GM13976 (cell line): Measurements from ENCODE around the gene FAM234A.

Experiments
- DNase-seq: peaks from one replicate; pipeline ENCODE4 v3.0.0; 2012; ENCODE audit warnings: low spot score
- CTCF ChIP-seq: IDR thresholded peaks from 2 replicates; pipeline ENCODE4 v1.5.1; 2012; ENCODE audit warnings: borderline replicate concordance, mild to moderate bottlenecking; ENCODE audit not compliant: insufficient read depth; ENCODE audit errors: extremely low read depth, missing control alignments, control extremely low read depth
- in situ Hi-C: fragments of 300-500 bp; cut with MboI; formaldehyde crosslinking; loops from one replicate; pipeline ENCODE4 v1.12.0; 2022; ENCODE audit warnings: low sequenced_read_pairs, mixed read lengths, inconsistent platforms; ENCODE audit not compliant: unreplicated experiment

The FAM234A gene

DNA sequence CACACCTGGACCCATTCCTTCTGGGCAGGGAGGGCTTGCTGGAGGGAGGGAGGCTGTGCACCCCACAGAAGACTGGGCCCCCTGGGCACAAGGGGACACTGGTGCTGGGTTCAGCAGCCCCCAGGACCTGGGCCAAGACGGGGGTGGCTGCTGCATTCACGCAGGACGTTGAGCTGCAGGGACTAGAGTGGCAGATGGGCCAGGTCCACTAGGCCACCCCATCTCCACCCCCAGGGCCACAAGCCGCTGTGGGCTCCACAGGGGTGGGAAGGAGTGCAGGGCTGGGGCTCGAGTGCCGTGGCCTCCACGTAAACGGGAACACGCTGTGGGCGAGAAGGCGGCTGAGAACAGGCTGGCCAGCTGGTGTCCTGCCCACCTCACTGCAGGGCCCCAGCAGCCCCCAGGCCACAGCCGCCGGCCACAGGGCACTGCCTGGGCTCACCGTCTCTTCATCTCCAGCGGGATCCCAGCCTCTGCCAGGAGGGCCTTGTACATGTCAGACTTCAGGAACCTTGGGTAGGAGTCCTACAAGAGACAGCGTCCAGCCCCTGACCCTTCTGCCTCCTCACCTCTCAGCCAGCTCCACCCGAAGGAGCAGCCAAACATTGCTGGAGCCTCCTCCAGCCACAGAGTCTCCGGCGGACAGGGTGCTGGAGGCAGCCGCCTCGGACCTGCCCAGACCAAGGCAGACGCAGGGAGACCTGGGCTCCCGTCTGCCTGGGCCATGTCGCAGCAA, 34.6 kb downstream of the FAM234A start:
- TF ChIP-seq CTCF = no peak
- no peak for DNase-seq

GRCh38 chr16:270381-271255, 36.0 kb downstream of the FAM234A start:
- TF ChIP-seq CTCF = no peak
- DNase-seq = no peak
- in situ Hi-C loops = no loop called here

More for the DNA sequence above, 34.6 kb downstream of the FAM234A start:
- in situ Hi-C loops = no loop called here

- no peak for TF ChIP-seq CTCF
- in situ Hi-C loops = no loop called here
- DNase-seq = no peak
Observed at GRCh38 chr16:272633-273546, 38.3 kb downstream of the FAM234A start.

DNA sequence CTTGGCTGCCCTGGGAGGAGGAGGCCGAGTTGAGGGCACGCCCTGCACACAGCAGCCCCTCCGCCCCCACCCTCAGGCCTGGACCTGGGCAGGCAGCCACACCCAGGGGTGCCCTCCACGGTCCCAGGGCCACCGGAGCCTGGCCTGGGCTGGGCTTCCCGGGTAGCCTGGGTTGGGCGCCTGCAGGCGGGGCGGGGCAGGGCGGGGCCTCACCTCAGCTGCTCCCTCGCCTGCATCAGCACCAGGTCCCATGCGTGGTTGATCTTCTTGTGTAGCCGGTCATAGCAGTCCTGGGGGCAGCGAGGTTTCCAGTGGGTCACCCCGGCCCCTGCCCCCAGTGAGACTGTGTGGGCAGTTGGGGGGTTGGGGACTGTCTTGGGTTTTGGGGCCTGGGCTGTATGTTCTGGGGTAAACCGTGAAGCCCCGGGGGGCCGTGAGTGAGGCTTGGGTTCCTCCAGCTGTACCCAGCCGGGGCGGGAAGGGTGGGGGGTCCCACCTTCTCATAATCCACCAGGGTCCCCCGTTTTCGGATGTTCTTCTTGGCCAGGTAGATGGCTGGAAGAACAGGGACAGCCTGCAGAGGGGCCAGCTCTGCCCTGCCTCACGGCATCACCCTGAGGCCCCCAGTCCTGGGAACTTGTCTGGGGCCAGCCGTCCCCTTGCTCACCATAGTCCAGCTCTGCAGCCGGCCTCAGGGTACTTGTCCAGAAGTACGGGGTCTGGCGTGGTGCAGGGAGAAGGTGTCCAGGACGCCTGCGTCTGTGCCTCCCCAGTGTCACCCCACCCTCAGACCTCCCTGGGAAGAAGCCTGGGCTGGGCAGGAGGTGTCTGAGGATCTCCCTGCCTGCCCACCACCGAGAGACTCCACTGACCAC, 39.2 kb downstream of the FAM234A start:
- no peak for DNase-seq
- no peak for TF ChIP-seq CTCF
- in situ Hi-C loops = no loop called here

DNA sequence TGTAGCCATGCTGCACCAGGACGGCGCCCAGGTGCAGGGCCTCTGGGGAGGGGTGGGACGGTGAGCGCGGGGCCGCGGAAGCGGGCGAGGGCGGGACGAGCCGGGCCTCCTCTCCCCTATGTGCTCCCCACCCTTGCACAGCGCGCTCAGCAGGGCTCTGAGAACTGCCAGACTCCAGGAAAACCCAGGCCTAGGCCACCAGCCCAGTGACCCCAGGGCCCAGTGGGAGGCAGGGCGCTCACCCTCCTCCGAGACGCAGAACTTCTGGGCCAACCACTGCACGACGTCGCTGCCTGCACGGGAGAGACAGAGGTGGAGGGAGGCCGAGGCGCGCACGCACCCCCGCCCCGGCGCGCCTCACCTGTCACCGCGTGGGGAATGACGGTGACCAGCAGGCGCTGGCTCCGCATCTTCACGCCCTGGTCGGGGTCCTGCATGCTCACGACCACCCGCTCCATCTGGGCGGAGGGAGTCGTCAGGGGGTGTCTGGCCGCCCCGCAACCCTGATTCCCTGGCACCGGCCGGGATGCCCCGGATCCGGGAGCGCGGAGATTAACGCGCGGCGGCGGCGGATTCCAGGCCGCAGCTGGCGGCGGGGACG, 40.5 kb downstream of the FAM234A start:
- in situ Hi-C loops = no loop called here
- no peak for DNase-seq
- TF ChIP-seq CTCF = no peak
